ENCODE measurements around the gene TRPT1.

TRPT1 gene

GRCh38 chr11:64249038-64249437 is 23.1 kb upstream of the TRPT1 start:
- H3K4me3 ChIP-seq (ENCODE audit: low read depth, low read length, poor library complexity, severe bottlenecking): no peak overlapping the region
- TF ChIP-seq, protein P1, sequence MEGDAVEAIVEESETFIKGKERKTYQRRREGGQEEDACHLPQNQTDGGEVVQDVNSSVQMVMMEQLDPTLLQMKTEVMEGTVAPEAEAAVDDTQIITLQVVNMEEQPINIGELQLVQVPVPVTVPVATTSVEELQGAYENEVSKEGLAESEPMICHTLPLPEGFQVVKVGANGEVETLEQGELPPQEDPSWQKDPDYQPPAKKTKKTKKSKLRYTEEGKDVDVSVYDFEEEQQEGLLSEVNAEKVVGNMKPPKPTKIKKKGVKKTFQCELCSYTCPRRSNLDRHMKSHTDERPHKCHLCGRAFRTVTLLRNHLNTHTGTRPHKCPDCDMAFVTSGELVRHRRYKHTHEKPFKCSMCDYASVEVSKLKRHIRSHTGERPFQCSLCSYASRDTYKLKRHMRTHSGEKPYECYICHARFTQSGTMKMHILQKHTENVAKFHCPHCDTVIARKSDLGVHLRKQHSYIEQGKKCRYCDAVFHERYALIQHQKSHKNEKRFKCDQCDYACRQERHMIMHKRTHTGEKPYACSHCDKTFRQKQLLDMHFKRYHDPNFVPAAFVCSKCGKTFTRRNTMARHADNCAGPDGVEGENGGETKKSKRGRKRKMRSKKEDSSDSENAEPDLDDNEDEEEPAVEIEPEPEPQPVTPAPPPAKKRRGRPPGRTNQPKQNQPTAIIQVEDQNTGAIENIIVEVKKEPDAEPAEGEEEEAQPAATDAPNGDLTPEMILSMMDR (IDR thresholded peaks at IDR 0.05; ENCODE audit: low read length): no peak
- no peak for TF ChIP-seq EZH2 (IDR thresholded peaks at IDR 0.05; ENCODE audit: borderline replicate concordance, low read length)
- H3K4me1 ChIP-seq (ENCODE audit: insufficient read depth, low read length, severe bottlenecking): peaks cover 51% of the 10 kb centered on the region
- no peaks in the 10 kb centered on the region for H4K20me1 ChIP-seq (ENCODE audit: insufficient read depth, low read length)
- H3K9ac ChIP-seq (ENCODE audit: low read length): no peak overlapping the region
- peaks cover 9% of the 10 kb centered on the region; the same call in 1 of the 2 replicates for H3K36me3 ChIP-seq (ENCODE audit: insufficient read depth, low read length)
- H3K27ac ChIP-seq (ENCODE audit: low read depth, low read length, poor library complexity, severe bottlenecking): no peak overlapping the region
- no peaks in the 10 kb centered on the region for H3K9me3 ChIP-seq (ENCODE audit: low read length)
- H3F3A ChIP-seq (ENCODE audit: insufficient read depth, low read length): 0 out of 2 replicates have a peak, but pooled peaks cover 3% of the 10 kb centered on the region
- no peaks in the 10 kb centered on the region for H3K9me2 ChIP-seq (ENCODE audit: low read depth, low read length)
- no peaks in the 10 kb centered on the region; the same call in 1 of the 2 replicates for H3K79me2 ChIP-seq (ENCODE audit: insufficient read depth, low read length)
- no peak overlapping the region for H3K4me2 ChIP-seq (ENCODE audit: low read length)
- no peak overlapping the region for H2AFZ ChIP-seq (ENCODE audit: low read length)
- H3K27me3 ChIP-seq (ENCODE audit: insufficient read depth, low read length): no peaks in the 10 kb centered on the region

GRCh38 chr11:64248578-64248977 is 22.6 kb upstream of the TRPT1 start:
- H3K36me3 ChIP-seq (ENCODE audit: insufficient read depth, low read length): peaks cover 13% of the 10 kb centered on the region; the same call in 1 of the 2 replicates
- H3K4me2 ChIP-seq (ENCODE audit: low read length): no peak overlapping the region
- no peak overlapping the region for H3K4me3 ChIP-seq (ENCODE audit: low read depth, low read length, poor library complexity, severe bottlenecking)
- no peaks in the 10 kb centered on the region for H3K27me3 ChIP-seq (ENCODE audit: insufficient read depth, low read length)
- H3K9ac ChIP-seq (ENCODE audit: low read length): no peak overlapping the region
- H3K9me3 ChIP-seq (ENCODE audit: low read length): no peaks in the 10 kb centered on the region
- no peak overlapping the region for H2AFZ ChIP-seq (ENCODE audit: low read length)
- no peaks in the 10 kb centered on the region for H4K20me1 ChIP-seq (ENCODE audit: insufficient read depth, low read length)
- TF ChIP-seq, protein P1 (IDR thresholded peaks at IDR 0.05; ENCODE audit: low read length): no peak
- 0 out of 2 replicates have a peak, but pooled peaks cover 3% of the 10 kb centered on the region for H3F3A ChIP-seq (ENCODE audit: insufficient read depth, low read length)
- no peaks in the 10 kb centered on the region; the same call in 1 of the 2 replicates for H3K79me2 ChIP-seq (ENCODE audit: insufficient read depth, low read length)
- no peak overlapping the region for H3K27ac ChIP-seq (ENCODE audit: low read depth, low read length, poor library complexity, severe bottlenecking)
- H3K4me1 ChIP-seq (ENCODE audit: insufficient read depth, low read length, severe bottlenecking): peaks cover 56% of the 10 kb centered on the region
- H3K9me2 ChIP-seq (ENCODE audit: low read depth, low read length): no peaks in the 10 kb centered on the region

- peak overlapping the region; percentile 70 for H3K4me3 ChIP-seq (ENCODE audit: low read depth, low read length, poor library complexity, severe bottlenecking)
- no peaks in the 10 kb centered on the region; the same call in 1 of the 2 replicates for H3K79me2 ChIP-seq (ENCODE audit: insufficient read depth, low read length)
- H3K36me3 ChIP-seq (ENCODE audit: insufficient read depth, low read length): peaks cover 20% of the 10 kb centered on the region; the same call in 1 of the 2 replicates
- H3K27me3 ChIP-seq (ENCODE audit: insufficient read depth, low read length): no peaks in the 10 kb centered on the region
- no peaks in the 10 kb centered on the region for H3K9me3 ChIP-seq (ENCODE audit: low read length)
- H3K4me1 ChIP-seq (ENCODE audit: insufficient read depth, low read length, severe bottlenecking): peaks cover 58% of the 10 kb centered on the region
- peak overlapping the region; percentile 78 for H3K9ac ChIP-seq (ENCODE audit: low read length)
- peak overlapping the region; percentile 49; the same call in 1 of the 2 replicates for H2AFZ ChIP-seq (ENCODE audit: low read length)
- H4K20me1 ChIP-seq (ENCODE audit: insufficient read depth, low read length): no peaks in the 10 kb centered on the region
- peak overlapping the region; percentile 95 for H3K4me2 ChIP-seq (ENCODE audit: low read length)
- H3K9me2 ChIP-seq (ENCODE audit: low read depth, low read length): no peaks in the 10 kb centered on the region
- TF ChIP-seq, protein P1 (IDR thresholded peaks at IDR 0.05; ENCODE audit: low read length): no peak
- no peak for TF ChIP-seq EZH2 (IDR thresholded peaks at IDR 0.05; ENCODE audit: borderline replicate concordance, low read length)
- peak overlapping the region; percentile 80 for H3K27ac ChIP-seq (ENCODE audit: low read depth, low read length, poor library complexity, severe bottlenecking)
- 0 out of 2 replicates have a peak, but pooled peaks cover 3% of the 10 kb centered on the region for H3F3A ChIP-seq (ENCODE audit: insufficient read depth, low read length)
These were observed 21.9 kb upstream of the TRPT1 start for GRCh38 chr11:64247729-64248531.
